HCT116 (cell line): ENCODE data around the gene GBF1. TPM values are rescaled to one million over a fixed set of nuclear protein-coding genes. Genes with fewer than 3 reads are reported as not detected.

Experiments used
- ATAC-seq: fragments of 200-7000 bp; cut with Tn5 transposase; 2 replicates; pipeline ENCODE4 v1.9.1; 2020; ENCODE audit warnings: mild to moderate bottlenecking, moderate library complexity
- BruUV-seq: library from RNA; stranded (reverse); fragments of 400-500 nt; replicated peaks from 2 replicates; lab custom pipeline; 2021; lab: Mats Ljungman, UMichigan
- CTCF ChIA-PET: fragments of 300-600 bp; sonication (Branson Sonifier 250); formaldehyde crosslinking; loops from one replicate; lab custom pipeline; 2021; ENCODE audit warnings: antibody characterized with exemption; lab: Charles Lee
- POLR2A ChIA-PET: fragments of 300-600, 350-600 bp; sonication (Branson Sonifier 250); formaldehyde crosslinking; loops from one replicate; lab custom pipeline; 2021; ENCODE audit warnings: antibody characterized with exemption; lab: Charles Lee
- RAD21 ChIA-PET, 2 experiments: fragments of 300-600 bp; sonication (Branson Sonifier 250); formaldehyde crosslinking; loops; one replicate each; lab custom pipeline; 2023; ENCODE audit warnings: low total read pairs in 2 of 2; ENCODE audit not compliant: uncharacterized antibody in 2 of 2, unreplicated experiment in 2 of 2, low non-redundant PET in 1 of 2; lab: Charles Lee
- DNase-seq: peaks from one replicate; pipeline ENCODE4 v3.0.0-alpha.2; 2010; ENCODE audit warnings: low read depth, low spot score
- H2AFZ ChIP-seq: fragments of 200-600 bp; shearing (Covaris generic), sonication (generic); 2 replicates; pipeline ENCODE4 v1.6.1; 2017; ENCODE audit warnings: low read depth, mixed run types, mixed read lengths, antibody characterized with exemption, low read length; ENCODE audit not compliant: poor library complexity, severe bottlenecking
- H3K27ac ChIP-seq: 2 replicates; pipeline ENCODE4 v1.5.1; 2012; ENCODE audit warnings: low read depth, low read length
- H3K27me3 ChIP-seq: fragments of 200-600 bp; sonication (generic); 2 replicates; pipeline ENCODE4 v1.6.1; 2016; ENCODE audit warnings: mixed run types, low read length, mixed read lengths; ENCODE audit not compliant: insufficient read depth
- H3K36me3 ChIP-seq, 2 experiments: fragments of 200-500 bp in 1 of 2; fragments of 200-600 bp in 1 of 2; sonication (Bioruptor generic) in 1 of 2; sonication (generic) in 1 of 2; 2 replicates each; pipeline versions ENCODE4 v1.5.1 to v1.6.1; 2014 to 2016; ENCODE audit warnings: low read length in 2 of 2, inconsistent platforms in 1 of 2, mixed read lengths in 1 of 2, mixed run types in 1 of 2; ENCODE audit not compliant: insufficient read depth in 2 of 2, control insufficient read depth in 1 of 2
- H3K4me1 ChIP-seq, 2 experiments: fragments of 200-600 bp in 1 of 2; sonication (generic) in 1 of 2; 2 replicates each; pipeline versions ENCODE4 v1.5.1 to v1.6.1; 2012 to 2017; ENCODE audit warnings: low read length in 2 of 2, inconsistent platforms in 1 of 2, mild to moderate bottlenecking in 1 of 2, mixed read lengths in 1 of 2, mixed run types in 1 of 2, moderate library complexity in 1 of 2; ENCODE audit not compliant: insufficient read depth in 2 of 2, control insufficient read depth in 1 of 2
- H3K4me2 ChIP-seq: fragments of 200-600 bp; sonication (generic); 2 replicates; pipeline ENCODE4 v1.6.1; 2017; ENCODE audit warnings: mixed run types, low read length, mixed read lengths
- H3K4me3 ChIP-seq, 2 experiments: fragments of 200-600 bp in 1 of 2; sonication (generic) in 1 of 2; replicated peaks in 1 of 2; 2 replicates each; pipeline ENCODE4 v1.5.1; 2011 to 2016; ENCODE audit warnings: low read length in 2 of 2, control low read depth in 1 of 2, low read depth in 1 of 2, mild to moderate bottlenecking in 1 of 2, mixed read lengths in 1 of 2, mixed run types in 1 of 2
- H3K79me2 ChIP-seq: fragments of 200-600 bp; sonication (generic); 2 replicates; pipeline ENCODE4 v1.6.1; 2017; ENCODE audit warnings: mild to moderate bottlenecking, mixed run types, low read length, moderate library complexity, mixed read lengths; ENCODE audit not compliant: insufficient read depth
- H3K9ac ChIP-seq: fragments of 200-600 bp; sonication (generic); 2 replicates; pipeline ENCODE4 v1.6.1; 2016; ENCODE audit warnings: low read length, mixed read lengths
- H3K9me2 ChIP-seq: fragments of 200-600 bp; sonication (generic), shearing (Covaris generic); 2 replicates; pipeline ENCODE4 v1.6.1; 2017; ENCODE audit warnings: mixed run types, mild to moderate bottlenecking, moderate library complexity; ENCODE audit not compliant: insufficient read depth
- H3K9me3 ChIP-seq, 2 experiments: fragments of 200-500 bp in 1 of 2; fragments of 200-600 bp in 1 of 2; sonication (Bioruptor generic) in 1 of 2; sonication (generic) in 1 of 2; 2 replicates each; pipeline ENCODE4 v1.6.1; 2014 to 2017; ENCODE audit warnings: low read length in 2 of 2, mixed read lengths in 2 of 2, inconsistent platforms in 1 of 2, low read depth in 1 of 2, mild to moderate bottlenecking in 1 of 2, mixed run types in 1 of 2, moderate library complexity in 1 of 2; ENCODE audit not compliant: control insufficient read depth in 1 of 2, insufficient read depth in 1 of 2
- H4K20me1 ChIP-seq: fragments of 200-600 bp; sonication (generic), shearing (Covaris generic); 2 replicates; pipeline ENCODE4 v1.6.1; 2017; ENCODE audit warnings: mixed run types, mild to moderate bottlenecking, moderate library complexity; ENCODE audit not compliant: insufficient read depth
- POLR2A ChIP-seq: IDR thresholded peaks from 2 replicates; pipeline ENCODE4 v1.7.0; 2011; ENCODE audit warnings: borderline replicate concordance; ENCODE audit not compliant: insufficient read depth, insufficient read length; ENCODE audit errors: extremely low read depth
- POLR2AphosphoS5 ChIP-seq: IDR thresholded peaks from 2 replicates; pipeline ENCODE4 v1.6.1; 2011; ENCODE audit warnings: mild to moderate bottlenecking, low read depth, low read length, moderate library complexity
- RAD21 ChIP-seq: IDR thresholded peaks from 2 replicates; pipeline ENCODE4 v1.6.1; 2012; ENCODE audit warnings: low read depth, mild to moderate bottlenecking
- ZNF274 ChIP-seq: fragments of 200-500 bp; sonication (Bioruptor generic); IDR thresholded peaks from 2 replicates; pipeline ENCODE4 v1.6.1; 2014; ENCODE audit warnings: mild to moderate bottlenecking, low read depth, low read length, inconsistent platforms
- intact Hi-C: fragments of 100-400 bp; cut with micrococcal nuclease; formaldehyde crosslinking; loops from 2 replicates; pipeline ENCODE4 v1.10.0; 2022
- total RNA-seq: library from RNA; stranded (reverse); gene quantifications from one replicate; pipeline ENCODE4 v1.2.1, GENCODE V29; 2021; ENCODE audit not compliant: unreplicated experiment
- TF ChIP-seq, protein P1 (sequence below): IDR thresholded peaks from 2 replicates; pipeline ENCODE4 v1.6.1; 2012; ENCODE audit warnings: low read depth

Gene GBF1
- total RNA-seq, 1 experiment from 2014 or later, result 58.9 TPM

DNA sequence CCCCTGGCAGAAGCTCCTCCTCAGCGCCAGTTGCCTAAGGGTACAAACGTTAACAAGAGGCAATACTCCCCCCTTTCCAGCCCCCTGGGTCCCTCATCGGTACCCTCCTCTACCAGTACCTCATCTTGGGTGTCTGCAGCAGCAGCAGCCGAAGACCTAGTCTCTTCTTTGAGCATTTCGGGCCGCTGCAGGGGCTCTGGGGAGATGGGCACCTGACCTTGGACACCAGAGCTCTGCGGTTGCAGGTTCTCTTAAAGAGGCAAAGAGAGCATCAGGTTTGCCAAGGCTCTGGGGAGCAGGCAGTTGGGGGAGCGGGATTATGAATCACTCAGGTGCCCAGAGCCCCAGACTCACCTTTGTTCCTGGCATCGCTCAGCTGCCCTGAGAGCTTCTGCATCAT lies 178.8 kb downstream of the GBF1 start:
- Histone ChIP-seq H3K4me1 (peaks cover 15 to 40% of the 10 kb centered on the region in 2 experiments; a peak in 3 of 4 replicates), H3K9me2 (no peaks in the 10 kb centered on the region), H3K4me3 (no peak overlapping the region)
- DNase-seq, result no peak
- TF ChIP-seq POLR2A, result no peak
- TF ChIP-seq, protein P1, sequence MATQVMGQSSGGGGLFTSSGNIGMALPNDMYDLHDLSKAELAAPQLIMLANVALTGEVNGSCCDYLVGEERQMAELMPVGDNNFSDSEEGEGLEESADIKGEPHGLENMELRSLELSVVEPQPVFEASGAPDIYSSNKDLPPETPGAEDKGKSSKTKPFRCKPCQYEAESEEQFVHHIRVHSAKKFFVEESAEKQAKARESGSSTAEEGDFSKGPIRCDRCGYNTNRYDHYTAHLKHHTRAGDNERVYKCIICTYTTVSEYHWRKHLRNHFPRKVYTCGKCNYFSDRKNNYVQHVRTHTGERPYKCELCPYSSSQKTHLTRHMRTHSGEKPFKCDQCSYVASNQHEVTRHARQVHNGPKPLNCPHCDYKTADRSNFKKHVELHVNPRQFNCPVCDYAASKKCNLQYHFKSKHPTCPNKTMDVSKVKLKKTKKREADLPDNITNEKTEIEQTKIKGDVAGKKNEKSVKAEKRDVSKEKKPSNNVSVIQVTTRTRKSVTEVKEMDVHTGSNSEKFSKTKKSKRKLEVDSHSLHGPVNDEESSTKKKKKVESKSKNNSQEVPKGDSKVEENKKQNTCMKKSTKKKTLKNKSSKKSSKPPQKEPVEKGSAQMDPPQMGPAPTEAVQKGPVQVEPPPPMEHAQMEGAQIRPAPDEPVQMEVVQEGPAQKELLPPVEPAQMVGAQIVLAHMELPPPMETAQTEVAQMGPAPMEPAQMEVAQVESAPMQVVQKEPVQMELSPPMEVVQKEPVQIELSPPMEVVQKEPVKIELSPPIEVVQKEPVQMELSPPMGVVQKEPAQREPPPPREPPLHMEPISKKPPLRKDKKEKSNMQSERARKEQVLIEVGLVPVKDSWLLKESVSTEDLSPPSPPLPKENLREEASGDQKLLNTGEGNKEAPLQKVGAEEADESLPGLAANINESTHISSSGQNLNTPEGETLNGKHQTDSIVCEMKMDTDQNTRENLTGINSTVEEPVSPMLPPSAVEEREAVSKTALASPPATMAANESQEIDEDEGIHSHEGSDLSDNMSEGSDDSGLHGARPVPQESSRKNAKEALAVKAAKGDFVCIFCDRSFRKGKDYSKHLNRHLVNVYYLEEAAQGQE, result no peak
- TF ChIP-seq RAD21, result no peak
- TF ChIP-seq ZNF274, result no peak
- TF ChIP-seq, all 23 proteins: peak for 0
- no peak overlapping the region for H2AFZ ChIP-seq
- no peak overlapping the region for H3K4me2 ChIP-seq
- H3K9ac ChIP-seq, result no peak overlapping the region
- ChIA-PET CTCF (interaction anchor here (1.2 to 4.7 kb wide), 4 partner anchors 14 to 194 kb away, joined by 3 to 98 read pairs (median 16); partner anchors contain the start of gene NFKB2), POLR2A (interaction anchor here (1.2 kb wide), 1 partner anchor 29 kb away, joined by 3 read pairs; the partner anchor contains the start of gene NFKB2), RAD21 (no interaction called here)
- intact Hi-C loops, result loop anchor here (5.0 kb wide), 1 partner anchor 38 kb away; no protein-coding TSS in a partner anchor
- no peak overlapping the region for H3K27ac ChIP-seq
- H3K36me3 ChIP-seq, result peaks cover 0 to 11% of the 10 kb centered on the region in 2 experiments; a peak in 1 of 4 replicates
- H3K79me2 ChIP-seq, result peaks cover 11% of the 10 kb centered on the region
- no peaks in the 10 kb centered on the region for H3K27me3 ChIP-seq
- ATAC-seq, result no peak
- no peaks in the 10 kb centered on the region for H4K20me1 ChIP-seq
- no TSS peak for BruUV-seq
- H3K9me3 ChIP-seq, result no peaks in the 10 kb centered on the region

DNA sequence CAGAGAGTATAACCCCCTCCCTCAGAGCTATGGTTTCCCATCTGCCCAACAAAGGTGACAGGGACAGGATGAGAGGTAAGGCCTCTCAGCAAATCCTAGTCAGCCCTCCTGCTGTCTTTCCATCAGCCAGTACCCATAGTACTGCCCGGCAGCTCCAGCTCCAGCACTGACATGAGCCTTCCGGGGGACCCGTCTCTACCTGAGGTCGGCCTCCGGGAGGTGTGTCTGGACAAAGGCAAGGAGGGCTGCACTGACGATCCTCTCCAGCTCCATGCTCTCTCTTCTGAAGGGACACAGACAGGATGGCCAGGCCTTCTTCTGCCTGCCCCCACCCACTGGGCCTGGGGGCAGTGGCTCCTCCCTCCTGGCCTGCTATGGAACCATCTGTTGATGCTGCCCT lies 179.6 kb downstream of the GBF1 start:
- H3K4me1 ChIP-seq, result peaks cover 12 to 32% of the 10 kb centered on the region in 2 experiments; a peak in 3 of 4 replicates
- no peak for TF ChIP-seq POLR2AphosphoS5
- TF ChIP-seq, all 23 proteins: peak for 0
- POLR2A ChIA-PET, result interaction anchor here (1.2 kb wide), 1 partner anchor 29 kb away, joined by 3 read pairs; the partner anchor contains the start of gene NFKB2
- BruUV-seq, result no TSS peak
- Histone ChIP-seq H3K27me3 (no peaks in the 10 kb centered on the region), H3K79me2 (peaks cover 11% of the 10 kb centered on the region), H3K9me2 (no peaks in the 10 kb centered on the region), H3K4me2 (no peak overlapping the region), H3K9me3 (no peaks in the 10 kb centered on the region), H3K27ac (no peak overlapping the region), H3K9ac (no peak overlapping the region), H3K4me3 (no peak overlapping the region), H4K20me1 (no peaks in the 10 kb centered on the region), H3K36me3 (peaks cover 0 to 11% of the 10 kb centered on the region in 2 experiments; a peak in 1 of 4 replicates), H2AFZ (no peak overlapping the region)
- intact Hi-C loops, result loop anchor here (5.0 kb wide), 1 partner anchor 37 kb away; no protein-coding TSS in a partner anchor
- CTCF ChIA-PET, result no interaction called here
- RAD21 ChIA-PET, result no interaction called here
- ATAC-seq, result no peak
- no peak for DNase-seq
